SHP77 (cell line): ENCODE measurements around the gene RGL2.

ENCODE experiments used
- DNase-seq, 2 experiments: peaks; one replicate each; lab custom pipeline; 2025; lab: John Stamatoyannopoulos, UW

RGL2 gene

DNA sequence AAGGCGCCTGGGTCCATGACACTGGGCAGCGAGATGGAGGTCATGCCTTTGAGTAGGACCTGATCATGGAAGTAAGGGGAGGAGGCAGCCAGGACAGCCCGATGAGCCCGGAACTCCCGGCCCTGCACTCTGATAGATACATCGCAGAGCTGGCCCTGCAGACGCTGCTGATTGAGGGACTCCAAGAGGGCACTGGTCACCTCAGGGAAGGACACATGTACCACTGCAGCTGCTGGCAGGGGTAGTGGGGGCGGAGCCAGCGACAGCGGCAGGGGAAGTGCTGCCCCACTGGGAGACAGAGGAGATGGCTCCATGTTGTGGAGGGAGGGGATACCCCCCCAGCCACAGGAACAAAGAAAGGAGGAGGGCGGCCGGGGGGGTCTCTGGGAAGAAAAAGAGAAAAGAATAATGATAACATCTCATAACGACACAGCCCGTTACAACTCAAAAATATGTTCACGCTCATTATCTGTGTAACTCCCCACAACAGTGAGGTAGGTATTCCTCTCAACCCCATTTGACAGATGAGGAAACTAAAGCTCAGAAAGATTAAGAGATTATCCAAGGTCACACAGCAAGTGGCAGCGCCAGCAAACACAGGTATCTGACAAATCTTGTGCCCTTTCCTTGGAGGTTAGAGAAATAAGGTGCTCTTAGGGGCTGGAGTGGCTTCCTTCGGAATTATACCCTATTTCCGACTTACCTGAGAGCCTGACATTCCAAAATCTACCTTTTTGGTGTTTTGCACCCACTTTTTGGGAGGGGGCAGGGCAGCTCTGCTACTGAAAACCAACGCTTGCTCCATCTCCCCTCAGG is 18.1 kb upstream of the RGL2 start:
- DNase-seq, result peak in 1 of 2 experiments; percentile 49

DNA sequence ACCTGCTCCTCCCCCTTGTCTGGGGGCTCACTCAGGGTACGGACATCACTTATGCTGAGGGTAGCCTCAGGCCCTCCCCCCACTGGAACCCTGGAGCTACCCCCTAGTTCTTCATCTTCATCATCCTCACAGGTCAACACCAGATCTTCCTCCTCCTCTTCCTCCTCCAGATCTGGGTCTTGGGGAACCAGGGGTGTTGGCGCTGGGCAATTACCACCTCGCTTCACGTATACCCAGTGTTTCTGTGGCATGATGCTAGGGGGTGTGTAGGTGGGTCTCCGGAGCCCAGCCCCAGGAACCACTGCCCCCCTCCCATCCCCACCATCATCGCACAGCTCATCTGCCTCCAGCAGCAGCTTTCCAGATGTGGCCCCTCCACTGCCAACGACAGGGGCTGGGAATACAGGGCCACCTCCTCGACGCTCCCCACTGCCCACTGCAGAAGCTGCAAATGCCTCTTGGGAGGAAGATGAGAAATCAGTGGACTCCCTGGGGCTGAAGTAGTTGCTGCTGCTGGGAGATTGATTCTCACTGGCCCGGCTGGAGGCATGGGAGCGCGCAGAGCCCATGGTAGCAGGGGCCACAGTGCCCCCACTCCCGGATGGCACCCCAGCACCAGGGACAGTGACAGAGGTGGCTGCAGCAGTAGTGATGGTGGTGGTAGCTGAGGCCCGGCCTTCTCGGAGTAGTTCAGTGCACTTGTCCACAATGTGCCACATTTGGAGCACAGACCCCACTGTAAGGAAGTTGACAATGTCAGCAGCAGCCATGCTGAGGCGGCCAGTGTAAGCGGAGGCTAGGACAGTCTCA is 17.3 kb upstream of the RGL2 start:
- no peak for DNase-seq

DNA sequence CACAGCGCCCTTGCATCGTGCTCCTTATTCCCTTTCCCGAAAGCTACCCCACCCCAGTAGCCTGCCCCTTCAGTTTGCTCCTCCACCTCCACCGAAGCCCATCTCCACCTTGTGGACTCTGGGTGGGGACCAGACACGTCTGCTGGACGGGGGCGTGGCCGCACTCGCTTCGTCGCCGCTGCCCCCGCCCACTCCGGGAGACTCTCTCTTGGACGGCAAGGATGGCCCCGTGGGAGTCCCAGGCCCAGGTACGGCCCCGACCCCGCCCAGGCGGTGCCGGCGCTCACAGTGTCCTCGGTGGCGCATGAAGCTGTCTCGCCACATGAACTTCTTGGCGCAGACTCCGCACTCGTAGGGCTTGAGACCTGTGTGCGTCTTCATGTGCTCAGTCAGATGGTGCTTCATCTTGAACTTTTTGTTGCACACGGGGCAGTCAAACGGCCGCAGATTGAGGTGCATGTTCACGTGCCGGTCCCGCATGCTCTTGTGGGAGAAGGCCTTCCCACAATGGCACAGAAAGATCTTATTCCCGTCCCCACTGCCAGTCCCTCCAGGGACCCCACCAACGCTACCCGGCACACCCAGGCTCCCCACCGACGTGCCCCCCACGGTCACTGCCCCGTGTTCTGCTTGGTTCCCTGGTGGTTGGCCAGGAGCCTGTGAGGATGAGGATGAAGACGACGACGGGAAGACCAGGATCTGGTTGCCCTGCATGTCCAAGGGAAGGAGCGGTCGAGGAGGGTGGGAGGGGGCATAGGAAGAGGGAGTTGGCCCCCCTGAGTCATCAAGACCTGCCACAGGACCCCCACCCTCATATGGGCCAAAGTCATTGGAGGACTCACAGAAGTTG is 16.4 kb upstream of the RGL2 start:
- DNase-seq, result no peak

DNA sequence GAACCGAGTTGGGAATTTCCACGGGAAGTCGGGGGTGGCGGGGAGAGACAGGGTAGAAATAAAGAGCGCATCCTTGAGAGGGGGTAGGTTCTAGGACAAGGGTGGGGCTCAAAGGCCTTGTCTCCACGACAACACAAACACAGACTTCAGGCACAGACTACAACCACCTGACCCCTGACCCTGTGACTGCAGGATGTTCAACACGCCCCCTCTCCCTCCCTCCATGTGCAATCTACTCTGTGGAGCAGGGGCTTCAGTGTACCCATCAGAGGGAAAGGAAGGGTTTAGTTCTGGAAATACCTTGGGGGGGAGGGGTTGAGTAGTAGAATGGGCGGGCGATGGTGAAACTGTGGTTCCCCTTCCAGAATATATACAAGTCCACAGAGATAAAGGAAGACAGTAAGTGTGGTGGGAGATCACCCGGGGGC is 15.8 kb upstream of the RGL2 start:
- DNase-seq, result peak; percentile 37 to 47

DNA sequence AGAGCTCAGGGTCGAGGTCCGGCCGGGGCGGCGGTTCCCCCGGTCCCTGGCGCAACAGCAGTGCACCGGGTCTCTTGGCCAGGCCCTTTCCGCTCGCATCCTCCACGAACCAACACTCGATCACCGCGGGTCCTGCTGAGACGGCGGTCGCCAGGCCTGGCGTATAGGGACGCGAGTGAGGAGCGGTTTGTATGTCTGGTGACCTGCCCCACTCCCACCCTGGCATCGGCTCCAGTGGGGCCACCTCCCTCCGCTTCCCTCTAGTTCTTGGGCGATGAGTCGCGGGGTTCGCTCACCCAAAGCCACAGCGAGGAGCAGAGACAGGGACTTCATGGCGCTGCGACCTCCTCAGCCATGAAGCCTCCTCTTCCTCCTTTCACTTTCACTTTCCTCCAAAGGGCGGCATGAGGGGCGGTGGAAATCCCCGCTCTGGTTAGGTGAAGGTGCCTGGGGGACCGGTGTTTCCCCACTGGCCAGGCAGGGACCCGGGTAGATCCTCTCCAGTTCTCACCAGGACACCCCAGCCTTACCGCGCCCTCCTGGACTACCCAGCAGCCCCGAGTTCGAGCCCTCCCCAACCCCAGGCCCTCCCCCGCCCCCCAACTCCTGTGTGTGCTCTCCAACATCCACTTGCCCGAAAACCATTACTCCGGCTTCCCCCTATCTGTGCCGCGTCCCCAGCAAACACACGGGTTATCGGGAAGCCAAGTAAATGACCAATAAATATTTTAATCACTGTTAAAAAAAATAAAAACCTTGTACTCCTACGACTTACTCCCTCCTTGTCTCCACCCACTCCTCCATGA is 15.2 kb upstream of the RGL2 start, which contains the start of gene TAPBP:
TSS of gene TAPBP (minus strand) at position 370 of the 806 bp plus-strand sequence. CDS start at position 333, 37 bp downstream.
- peak in 1 of 2 experiments; percentile 19 for DNase-seq

DNA sequence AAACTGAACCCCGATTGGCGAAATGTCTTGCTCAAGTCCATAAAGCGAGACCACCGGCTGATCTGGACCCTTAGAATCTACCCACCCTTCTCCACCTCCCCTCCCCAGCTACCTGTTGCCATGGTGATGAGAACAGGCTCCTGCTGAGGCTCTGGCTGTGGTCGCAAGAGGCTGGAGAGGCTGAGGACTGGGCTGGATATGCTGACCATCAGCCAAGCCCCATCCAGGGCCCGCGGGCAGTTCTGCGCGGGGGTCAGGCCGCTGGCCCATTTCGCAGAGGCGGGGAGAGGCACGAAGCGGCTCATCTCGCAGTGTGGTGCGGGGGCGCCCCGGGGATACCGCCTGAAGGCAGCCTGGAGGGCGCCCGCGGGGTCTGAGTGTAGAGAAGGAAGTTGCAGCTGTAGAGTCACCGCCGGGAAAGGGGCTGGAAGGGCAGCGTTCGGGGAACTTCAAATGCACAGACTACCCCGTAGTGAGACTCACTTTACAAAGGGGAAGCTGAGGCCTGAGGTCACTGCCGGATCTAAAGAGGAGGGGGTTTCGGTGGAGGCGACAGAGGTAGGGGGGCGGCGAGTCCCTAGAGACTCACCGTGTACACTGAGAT is 14.5 kb upstream of the RGL2 start:
- DNase-seq, result peak in 1 of 2 experiments; percentile 21

DNA sequence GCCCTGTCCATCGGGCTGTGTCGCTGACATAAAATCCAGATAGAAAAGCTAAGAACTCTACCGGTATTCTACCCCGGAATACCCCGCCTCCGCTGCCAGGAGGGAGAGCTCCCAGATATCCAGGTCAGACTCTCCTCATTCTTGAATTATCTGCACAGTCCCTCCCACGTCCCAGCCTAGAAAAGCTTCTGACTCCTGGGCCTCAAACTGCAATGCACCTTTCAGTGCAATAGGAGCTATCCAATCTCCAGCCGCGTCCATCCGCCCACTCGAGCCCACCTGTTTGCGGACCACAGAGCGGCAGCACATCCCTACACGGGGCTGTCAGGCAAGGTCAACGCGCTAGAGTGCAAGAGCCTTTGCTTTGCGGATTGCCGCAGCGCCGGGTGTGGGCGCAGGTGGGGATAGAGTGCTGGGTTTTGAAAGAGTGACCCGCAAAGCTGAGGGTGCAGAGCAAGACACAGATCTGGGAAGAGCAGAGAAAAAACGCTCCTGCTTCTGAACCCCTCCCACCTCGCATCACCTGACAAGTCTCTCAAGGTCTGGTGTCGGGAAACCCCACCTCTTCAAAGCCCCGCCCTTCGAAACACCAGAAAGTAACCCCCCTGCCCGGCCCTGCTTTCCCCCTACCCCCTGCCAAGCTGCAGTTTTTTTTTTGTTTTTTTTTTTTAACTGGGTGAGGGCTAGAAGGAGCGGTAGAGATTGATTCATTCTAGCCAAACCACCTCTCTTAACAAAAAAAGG is 13.8 kb upstream of the RGL2 start:
- DNase-seq, result peak; percentile 46 to 64

DNA sequence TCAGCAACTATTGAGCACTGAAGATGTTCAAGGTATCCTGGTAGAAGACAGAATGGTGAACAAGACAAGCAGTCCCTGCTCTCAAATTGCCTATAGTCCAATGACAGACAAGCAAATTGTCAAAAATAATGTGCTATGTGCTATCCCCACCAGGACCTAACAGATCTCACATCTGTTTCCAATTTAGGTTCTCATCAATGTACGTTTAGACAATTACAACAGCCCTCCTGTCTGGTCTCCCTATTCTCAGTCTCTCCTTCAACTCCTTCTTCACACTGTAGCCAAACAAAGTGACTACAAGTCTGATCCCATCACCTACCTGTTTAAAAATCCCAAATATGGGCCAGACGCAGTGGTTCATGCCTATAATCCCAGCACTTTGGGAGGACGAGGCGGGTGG is 7.6 kb upstream of the RGL2 start:
- DNase-seq, result no peak

DNA sequence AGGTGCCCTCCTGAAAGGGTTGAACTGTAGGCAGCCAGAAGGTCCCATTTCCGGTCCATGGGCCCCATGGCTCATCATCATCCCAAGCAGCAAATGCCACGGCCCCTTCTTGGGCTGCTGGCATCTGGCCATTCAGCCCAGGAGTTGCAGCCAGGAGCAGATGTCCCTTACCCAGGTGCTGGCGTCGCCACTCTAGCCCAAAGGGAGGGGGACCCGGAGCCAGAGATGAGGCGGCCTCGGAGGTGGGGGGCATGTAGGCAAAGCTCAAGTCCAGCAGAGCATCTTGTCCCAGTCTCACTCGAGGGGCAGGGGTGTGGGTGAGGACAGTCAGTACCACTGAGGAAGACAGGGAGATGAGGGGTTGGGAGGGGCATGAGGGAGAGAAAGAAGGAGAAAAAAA is 6.3 kb upstream of the RGL2 start:
- DNase-seq, result no peak

DNA sequence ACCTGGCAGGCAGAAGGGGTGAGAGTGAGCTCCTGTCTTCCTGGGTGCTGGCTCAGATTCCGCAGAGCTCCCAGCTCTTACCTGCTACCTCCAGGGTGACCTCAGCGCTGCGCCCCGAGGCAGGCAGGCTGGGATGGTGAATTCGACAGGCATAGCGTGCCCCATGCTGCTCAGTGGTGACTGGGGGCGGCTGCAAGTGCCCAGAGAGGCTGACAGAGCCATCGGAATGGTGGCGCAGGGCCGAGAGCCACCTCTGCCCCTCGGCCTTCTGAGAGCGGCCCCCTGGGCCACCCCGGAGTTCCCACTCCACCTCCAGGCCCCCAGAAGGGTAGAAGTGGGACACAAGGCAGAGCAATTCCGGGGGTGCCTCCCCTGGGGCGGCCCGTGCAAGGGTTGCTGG is 5.5 kb upstream of the RGL2 start:
- DNase-seq, result no peak

DNA sequence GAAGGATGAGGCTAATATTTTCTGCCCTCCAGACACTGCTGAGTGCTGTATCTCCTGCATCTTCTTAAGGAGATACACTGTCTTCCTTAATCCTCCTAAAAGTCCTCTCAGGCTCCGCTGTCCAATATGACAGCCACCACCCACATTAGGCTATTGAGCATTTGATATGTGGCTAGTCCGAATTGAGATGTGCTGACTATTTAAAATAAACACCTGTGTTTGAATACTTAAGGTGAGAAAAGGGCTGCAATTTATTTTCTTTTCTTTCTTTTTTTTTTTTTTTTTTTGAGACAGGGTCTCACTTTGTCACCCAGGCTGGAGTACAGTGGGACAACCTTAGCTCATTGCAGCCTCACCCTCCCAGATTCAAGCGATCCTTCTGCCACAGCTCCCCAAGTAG is 3.1 kb upstream of the RGL2 start:
- no peak for DNase-seq

DNA sequence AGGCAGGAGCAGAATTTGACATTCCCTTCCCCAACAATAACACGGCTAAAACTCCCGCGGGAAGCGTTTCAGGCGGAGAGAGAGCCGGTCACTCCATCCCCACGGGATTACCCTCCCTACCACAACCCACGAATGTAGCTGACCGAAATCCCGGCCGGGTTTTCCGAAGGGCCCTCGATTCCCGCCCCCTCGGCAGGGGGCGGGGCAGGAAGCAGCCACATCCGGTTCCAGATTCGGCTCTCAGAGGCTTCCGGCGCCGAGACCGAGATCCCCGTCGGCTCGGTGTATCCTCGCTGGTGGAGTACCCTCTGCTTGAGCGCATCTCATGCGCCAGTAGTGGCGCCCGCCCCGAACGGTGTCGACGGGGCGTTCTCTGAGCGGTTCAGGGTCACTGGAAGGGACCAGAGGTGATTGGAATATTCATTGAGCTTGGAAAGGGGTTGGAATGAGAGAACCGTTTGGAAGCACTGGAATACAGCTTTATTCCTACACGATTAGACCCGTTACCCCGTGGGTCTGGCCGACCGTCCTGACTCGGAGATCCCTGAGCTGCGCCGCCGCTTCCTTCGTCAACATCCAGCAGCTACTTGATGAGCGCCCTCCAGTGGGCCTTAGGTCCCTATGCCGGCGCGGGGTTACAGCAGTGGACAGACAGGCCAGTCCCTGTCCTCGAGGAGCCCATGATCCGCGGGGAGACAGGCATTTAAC is 649 bp upstream of the RGL2 start:
- peak; percentile 88 to 89 for DNase-seq

DNA sequence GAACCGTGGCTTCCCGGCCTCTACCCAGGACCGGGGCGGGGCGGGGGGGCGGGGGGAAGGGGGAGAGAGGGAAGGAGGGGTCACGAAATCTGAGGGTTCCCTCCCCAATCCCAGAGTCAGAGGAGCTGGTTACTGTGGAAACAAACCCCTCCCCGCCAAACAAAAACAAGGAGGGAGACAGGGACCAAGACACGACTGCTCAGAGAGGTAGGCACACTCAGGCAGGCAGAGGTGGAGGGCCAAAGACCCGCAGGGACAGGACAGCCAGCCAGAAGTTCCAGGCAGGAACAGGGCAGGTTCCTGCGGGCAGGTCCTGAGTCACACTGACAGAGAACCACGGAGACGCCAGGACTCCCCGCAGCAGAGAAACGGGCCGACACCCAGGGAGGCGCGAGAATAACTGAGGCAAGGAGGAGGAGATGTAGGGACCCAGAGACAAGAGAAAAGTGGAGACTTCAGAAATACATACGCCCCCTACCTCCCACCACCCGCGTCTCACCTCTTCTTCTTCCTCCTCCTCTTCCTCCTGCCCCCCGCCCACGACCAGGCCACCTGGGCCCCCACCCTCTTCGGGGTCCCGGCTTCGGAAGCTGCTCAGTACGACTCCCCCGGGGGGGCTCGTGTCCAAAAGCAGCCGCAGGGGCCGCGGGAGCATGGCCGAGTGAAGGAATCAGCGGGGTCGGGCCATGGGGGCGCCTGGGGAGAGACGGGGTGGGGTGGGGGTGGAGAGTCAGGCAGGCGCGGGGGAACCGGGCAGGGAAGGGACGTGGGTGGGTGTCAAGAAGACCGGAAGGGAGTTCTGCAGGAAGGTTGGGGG is 578 bp downstream of the RGL2 start:
- DNase-seq, result peak in 1 of 2 experiments; percentile 36

DNA sequence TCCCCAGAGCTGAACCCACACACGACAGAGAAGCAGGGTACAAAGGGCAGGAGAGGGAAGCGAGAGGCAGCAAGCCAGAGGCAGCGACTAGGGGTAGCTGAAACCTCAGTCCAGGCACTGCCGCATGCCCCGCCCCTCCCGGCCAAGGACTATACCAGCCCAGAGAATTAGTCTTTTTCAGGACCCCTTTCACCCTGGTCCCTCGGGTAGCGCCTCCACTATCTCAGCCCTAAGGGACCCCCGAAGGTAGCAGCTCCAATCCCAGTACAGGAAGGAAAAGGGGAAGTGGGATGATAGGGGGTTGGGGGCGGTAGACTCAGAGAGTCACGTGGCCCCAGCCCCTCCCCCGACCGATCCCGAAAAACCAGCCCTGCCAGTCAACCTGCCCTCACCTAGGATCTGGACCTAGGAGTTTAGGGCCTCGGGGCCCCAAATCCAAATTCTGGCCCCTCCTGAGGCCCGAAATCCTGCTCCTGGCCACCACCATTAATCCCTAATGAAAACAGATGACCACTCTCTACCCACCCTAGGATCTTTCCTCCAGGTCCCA is 1.3 kb downstream of the RGL2 start:
- DNase-seq, result no peak

DNA sequence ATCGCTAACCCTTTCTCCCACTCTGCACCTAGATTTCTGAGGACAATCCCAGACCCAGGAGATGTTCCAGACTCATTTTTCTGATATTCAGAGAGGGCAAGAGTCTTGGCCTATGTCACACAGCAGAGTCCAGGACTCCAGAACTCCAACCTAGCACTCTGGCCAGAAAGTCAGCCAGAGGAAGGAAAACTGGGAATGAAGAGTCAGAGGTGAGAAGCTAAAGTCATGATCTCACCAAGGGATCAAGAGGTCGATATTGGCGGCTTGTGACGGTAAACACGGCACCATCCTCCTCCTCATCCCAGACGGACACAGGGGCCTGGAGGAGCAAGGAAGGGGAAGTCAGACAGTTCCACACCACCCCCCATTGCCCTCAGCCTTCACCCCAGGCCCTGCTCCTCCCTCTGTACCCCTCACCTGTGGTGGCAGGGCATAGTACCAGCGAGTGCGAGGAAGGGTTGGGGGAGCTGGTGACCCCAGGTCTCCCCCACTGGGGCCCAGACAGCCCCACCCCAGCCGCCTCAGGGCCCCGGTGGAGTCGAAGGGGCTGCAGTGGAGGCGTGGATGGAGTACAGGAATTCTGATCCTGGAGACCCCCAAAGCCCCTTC is 1.8 kb downstream of the RGL2 start:
- no peak for DNase-seq

DNA sequence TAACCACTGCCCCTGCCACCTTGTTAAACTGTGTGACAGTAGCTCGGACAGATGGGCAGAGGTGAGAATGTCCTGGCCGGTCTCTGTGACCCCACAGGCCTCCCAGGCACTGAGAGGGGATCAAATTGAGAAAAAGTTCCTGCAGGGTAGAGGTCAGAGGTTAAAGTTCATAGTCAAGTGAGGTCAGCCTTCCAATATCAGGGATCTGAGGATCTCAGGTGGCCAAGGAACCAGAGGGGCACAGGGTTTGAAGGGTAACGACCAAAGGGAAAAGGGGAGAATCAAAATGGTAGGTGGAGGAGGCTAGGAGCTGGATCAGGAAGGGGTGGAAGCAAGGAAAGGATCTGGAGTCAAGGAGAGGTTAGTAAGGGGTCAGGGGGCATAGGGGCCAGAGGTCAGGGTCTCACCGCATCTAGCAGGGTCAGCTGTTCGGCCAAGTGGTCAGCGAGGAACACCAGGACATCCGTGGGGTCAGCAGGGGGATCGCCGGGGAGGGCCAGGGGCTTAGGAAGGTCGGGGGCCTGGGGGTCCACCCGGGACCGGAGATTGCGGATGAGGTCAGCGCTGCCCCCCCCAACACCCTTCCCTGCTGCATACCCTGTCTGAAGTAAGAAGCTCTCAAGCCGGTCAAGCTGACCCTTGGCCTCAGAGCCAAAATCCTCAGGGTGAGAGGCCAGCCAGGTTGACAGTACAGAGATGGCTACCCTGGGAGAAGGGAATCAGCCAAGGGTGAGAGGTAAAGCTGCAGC is 2.9 kb downstream of the RGL2 start:
- DNase-seq, result no peak
